MM.1S (cell line): ENCODE results near the gene HECW1.

ENCODE experiments used
- CTCF ChIP-seq: fragments of 300-600 bp; sonication (generic); IDR thresholded peaks from 2 replicates; pipeline ENCODE4 v1.5.1; 2016; ENCODE audit warnings: antibody characterized with exemption, low read length, mixed read lengths
- EZH2 ChIP-seq: fragments of 300-600 bp; sonication (generic); optimal IDR thresholded peaks from 2 replicates; pipeline ENCODE3; 2017; ENCODE audit warnings: low read depth, mild to moderate bottlenecking, antibody characterized with exemption, low read length, mixed read lengths
- EZH2phosphoT487 ChIP-seq: fragments of 300-600 bp; sonication (generic); IDR thresholded peaks from 2 replicates; pipeline ENCODE4 v1.6.1; 2018; ENCODE audit warnings: antibody characterized with exemption, low read length

- TF ChIP-seq CTCF (no peak), EZH2 (no peak), EZH2phosphoT487 (no peak)
Measured at GRCh38 chr7:43196379-43196778, 83.9 kb downstream of the HECW1 start.
